Measurements from ENCODE around the gene B4GALT2. TPM values are rescaled to one million over a fixed set of nuclear protein-coding genes. Genes with fewer than 3 reads are reported as not detected.

B4GALT2 gene
- total RNA-seq, 2 experiments from 2014 or later, result 0.57 to 1.4 TPM

DNA sequence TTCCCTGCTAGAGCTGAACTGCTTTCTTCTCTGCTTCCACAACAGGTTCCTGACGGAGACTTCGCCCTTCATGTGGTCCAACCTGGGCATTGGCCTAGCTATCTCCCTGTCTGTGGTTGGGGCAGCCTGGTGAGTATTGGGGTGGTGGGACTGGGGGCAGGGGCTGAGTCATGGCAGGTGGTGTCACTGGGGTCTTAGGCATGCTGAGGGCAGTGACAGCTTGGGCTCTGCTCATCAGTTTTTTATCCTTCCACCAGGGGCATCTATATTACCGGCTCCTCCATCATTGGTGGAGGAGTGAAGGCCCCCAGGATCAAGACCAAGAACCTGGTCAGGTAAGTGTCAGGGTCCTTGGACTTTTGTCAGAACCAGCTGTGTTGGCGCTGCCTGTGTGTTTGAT lies 3.0 kb upstream of the B4GALT2 start:
- H2AFZ ChIP-seq (ENCODE audit: low read length), result no peak overlapping the region
- peak overlapping the region; percentile 94 for H3K4me3 ChIP-seq (ENCODE audit: low read depth, low read length, poor library complexity, severe bottlenecking)
- no peak for DNase-seq (ENCODE audit: low spot score)
- peak overlapping the region; percentile 46 for H3K27ac ChIP-seq (ENCODE audit: low read depth, low read length, poor library complexity, severe bottlenecking)
- H3K79me2 ChIP-seq (ENCODE audit: insufficient read depth, low read depth, low read length), result no peaks in the 10 kb centered on the region; the same call in 1 of the 2 replicates
- 0 out of 2 replicates have a peak, but pooled peaks cover 9% of the 10 kb centered on the region for H4K20me1 ChIP-seq (ENCODE audit: insufficient read depth, low read length)
- H3K4me1 ChIP-seq (ENCODE audit: insufficient read depth, low read length, poor library complexity, severe bottlenecking), result peaks cover 18% of the 10 kb centered on the region
- intact Hi-C loops (cut with micrococcal nuclease; ENCODE audit: unreplicated experiment), result no loop called here
- CTCF ChIA-PET (ENCODE audit: unreplicated experiment), result interaction anchor here (1.1 to 1.4 kb wide), 2 partner anchors 16 to 41 kb away, joined by 3 read pairs; no protein-coding TSS in a partner anchor
- H3K9me2 ChIP-seq (ENCODE audit: insufficient read depth, low read length), result no peaks in the 10 kb centered on the region
- BruUV-seq (replicated peaks), result no TSS peak
- TF ChIP-seq EZH2phosphoT487 (IDR thresholded peaks at IDR 0.05; ENCODE audit: borderline replicate concordance, low read depth, low read length), result no peak
- TF ChIP-seq, protein P1, sequence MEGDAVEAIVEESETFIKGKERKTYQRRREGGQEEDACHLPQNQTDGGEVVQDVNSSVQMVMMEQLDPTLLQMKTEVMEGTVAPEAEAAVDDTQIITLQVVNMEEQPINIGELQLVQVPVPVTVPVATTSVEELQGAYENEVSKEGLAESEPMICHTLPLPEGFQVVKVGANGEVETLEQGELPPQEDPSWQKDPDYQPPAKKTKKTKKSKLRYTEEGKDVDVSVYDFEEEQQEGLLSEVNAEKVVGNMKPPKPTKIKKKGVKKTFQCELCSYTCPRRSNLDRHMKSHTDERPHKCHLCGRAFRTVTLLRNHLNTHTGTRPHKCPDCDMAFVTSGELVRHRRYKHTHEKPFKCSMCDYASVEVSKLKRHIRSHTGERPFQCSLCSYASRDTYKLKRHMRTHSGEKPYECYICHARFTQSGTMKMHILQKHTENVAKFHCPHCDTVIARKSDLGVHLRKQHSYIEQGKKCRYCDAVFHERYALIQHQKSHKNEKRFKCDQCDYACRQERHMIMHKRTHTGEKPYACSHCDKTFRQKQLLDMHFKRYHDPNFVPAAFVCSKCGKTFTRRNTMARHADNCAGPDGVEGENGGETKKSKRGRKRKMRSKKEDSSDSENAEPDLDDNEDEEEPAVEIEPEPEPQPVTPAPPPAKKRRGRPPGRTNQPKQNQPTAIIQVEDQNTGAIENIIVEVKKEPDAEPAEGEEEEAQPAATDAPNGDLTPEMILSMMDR (conservative IDR thresholded peaks at IDR 0.05; ENCODE audit: low read length), result 0 out of 2 replicates have a peak, but pooled peaks have one; percentile 26
- H3K4me2 ChIP-seq (ENCODE audit: low read length), result peak overlapping the region; percentile 90
- POLR2A ChIA-PET, result no interaction called here
- H3K36me3 ChIP-seq (ENCODE audit: insufficient read depth, low read length), result peaks cover 56% of the 10 kb centered on the region
- no peaks in the 10 kb centered on the region for H3K9me3 ChIP-seq (ENCODE audit: low read length)

DNA sequence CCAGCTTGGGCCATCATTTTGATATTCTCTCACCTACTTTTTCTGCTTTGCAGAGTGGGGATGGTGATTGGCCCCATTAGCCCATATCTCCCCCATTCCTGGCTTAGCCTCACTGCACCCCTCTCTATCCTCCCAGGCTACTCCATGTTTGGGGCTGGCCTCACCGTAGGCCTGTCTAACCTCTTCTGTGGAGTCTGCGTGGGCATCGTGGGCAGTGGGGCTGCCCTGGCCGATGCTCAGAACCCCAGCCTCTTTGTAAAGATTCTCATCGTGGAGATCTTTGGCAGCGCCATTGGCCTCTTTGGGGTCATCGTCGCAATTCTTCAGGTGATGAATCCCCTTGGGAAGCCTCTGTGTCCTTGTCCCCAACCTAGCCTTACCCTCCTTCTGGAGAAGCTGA lies 2.1 kb upstream of the B4GALT2 start:
- peaks cover 17% of the 10 kb centered on the region for H3K4me1 ChIP-seq (ENCODE audit: insufficient read depth, low read length, poor library complexity, severe bottlenecking)
- no peaks in the 10 kb centered on the region for H3K9me2 ChIP-seq (ENCODE audit: insufficient read depth, low read length)
- H3K4me2 ChIP-seq (ENCODE audit: low read length), result 0 out of 2 replicates have a peak overlapping the region, but pooled peaks have one; percentile 90
- 0 out of 2 replicates have a peak, but pooled peaks cover 9% of the 10 kb centered on the region for H4K20me1 ChIP-seq (ENCODE audit: insufficient read depth, low read length)
- intact Hi-C loops (cut with micrococcal nuclease; ENCODE audit: unreplicated experiment), result no loop called here
- no peak overlapping the region for H2AFZ ChIP-seq (ENCODE audit: low read length)
- POLR2A ChIA-PET, result no interaction called here
- no peak for TF ChIP-seq EZH2phosphoT487 (IDR thresholded peaks at IDR 0.05; ENCODE audit: borderline replicate concordance, low read depth, low read length)
- TF ChIP-seq, protein P1 (conservative IDR thresholded peaks at IDR 0.05; ENCODE audit: low read length), result no peak
- CTCF ChIA-PET (ENCODE audit: unreplicated experiment), result no interaction called here
- H3K9me3 ChIP-seq (ENCODE audit: low read length), result no peaks in the 10 kb centered on the region
- no peak for DNase-seq (ENCODE audit: low spot score)
- no peak overlapping the region for H3K27ac ChIP-seq (ENCODE audit: low read depth, low read length, poor library complexity, severe bottlenecking)
- H3K36me3 ChIP-seq (ENCODE audit: insufficient read depth, low read length), result peaks cover 51% of the 10 kb centered on the region
- no TSS peak for BruUV-seq (replicated peaks)
- no peak overlapping the region for H3K4me3 ChIP-seq (ENCODE audit: low read depth, low read length, poor library complexity, severe bottlenecking)
- no peaks in the 10 kb centered on the region; the same call in 1 of the 2 replicates for H3K79me2 ChIP-seq (ENCODE audit: insufficient read depth, low read depth, low read length)
